ENCODE data around the gene ADAMTS19. TPM values are rescaled to one million over a fixed set of nuclear protein-coding genes. Genes with fewer than 3 reads are reported as not detected.
A peak's percentile ranks its signal among the peaks of the same experiment; 100 is the strongest.

The ADAMTS19 gene
- total RNA-seq, 1 donor from 2014 or later: not detected

DNA sequence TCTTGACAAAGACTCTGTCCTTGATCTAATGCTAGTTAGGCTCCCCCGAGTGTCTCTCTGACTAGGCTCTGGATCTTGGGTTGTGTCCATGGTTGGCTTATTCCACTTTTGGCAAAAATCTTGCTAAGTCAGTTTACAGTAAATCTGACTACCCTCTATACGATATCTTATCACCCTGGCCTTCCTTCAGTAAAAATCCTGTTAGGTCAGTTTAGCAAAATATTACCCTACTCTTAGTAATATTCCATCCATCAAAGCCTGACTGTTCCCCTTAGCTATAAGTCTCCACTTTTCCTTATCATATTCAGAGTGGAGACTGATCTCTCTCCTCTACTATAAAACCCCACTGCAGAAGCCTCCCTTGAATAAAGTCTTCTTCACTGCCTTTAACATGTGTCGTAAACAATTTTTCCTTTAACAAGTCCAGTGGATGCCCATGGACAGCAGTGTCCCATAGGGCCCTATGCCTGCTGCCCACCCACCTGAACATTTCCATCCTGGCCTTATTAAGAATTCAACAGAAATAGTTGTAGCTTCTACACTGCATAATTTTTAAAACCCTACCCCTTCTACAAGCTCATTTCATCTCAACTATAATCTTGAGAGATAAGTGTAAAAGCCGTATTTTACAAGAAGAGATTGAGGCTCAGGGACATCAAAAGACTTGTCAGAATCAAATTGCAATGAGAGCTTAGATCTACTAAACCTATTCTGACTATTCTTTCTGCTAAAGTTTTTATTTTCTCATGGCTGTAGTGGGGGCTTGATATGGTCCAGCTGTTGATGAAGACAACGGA, 310.1 kb downstream of the ADAMTS19 start:
- DNase-seq: no peak

DNA sequence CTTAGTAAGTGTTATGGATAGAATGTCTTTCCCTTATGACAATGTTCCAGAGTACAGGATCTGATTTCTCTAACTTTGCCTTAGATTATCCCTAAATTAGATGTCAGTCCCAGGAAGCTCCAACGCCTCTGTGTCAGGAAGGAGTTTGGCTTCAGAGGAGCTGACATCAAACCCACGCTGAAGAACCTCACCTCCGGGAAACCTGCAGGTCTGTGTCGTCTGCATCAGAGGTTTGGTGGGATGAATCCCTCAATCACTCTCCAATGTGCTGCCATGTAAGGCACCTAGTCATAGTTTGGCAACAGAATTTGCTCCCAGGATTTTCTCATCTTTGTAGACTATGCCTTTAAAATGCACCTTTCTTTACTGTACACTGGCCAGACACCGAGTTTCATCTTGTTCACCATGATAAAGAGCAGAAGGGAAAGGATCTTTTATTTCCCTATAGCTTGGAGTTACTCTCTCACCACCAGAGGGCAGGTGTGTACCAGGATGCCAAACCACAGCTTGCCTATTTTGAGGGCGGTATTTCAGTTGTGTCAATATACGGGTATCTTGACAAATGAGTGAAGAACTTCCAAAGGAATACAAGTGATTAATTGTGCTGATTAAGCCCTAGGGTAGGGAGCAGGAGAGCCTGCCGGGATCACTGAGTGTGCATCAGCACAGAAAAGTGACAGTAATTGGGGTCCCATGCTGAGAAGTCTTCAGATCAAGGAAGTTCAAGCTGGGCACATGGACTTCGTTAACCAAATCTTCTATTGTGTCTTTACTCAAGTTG, 311.1 kb downstream of the ADAMTS19 start:
- peak; percentile 71 for DNase-seq

DNA sequence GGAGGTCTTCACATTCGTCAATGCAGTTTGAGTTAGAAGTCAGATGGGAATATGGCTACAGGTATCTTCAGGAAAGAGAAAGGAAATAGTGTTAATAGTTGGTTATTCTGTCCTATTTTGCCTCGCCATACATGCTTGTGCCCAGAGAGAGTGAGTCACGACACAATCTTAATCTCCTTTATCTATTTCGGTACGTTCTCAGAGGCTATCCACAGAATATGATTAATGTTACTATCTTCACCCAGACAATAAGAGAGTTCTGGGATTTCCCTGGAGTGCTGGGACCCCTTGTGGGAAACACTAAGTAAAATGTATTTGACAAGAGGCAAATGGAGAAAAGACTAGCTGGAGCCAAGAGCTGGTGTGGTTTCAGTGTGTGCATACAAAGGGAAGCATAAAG, 313.3 kb downstream of the ADAMTS19 start:
- DNase-seq: no peak

DNA sequence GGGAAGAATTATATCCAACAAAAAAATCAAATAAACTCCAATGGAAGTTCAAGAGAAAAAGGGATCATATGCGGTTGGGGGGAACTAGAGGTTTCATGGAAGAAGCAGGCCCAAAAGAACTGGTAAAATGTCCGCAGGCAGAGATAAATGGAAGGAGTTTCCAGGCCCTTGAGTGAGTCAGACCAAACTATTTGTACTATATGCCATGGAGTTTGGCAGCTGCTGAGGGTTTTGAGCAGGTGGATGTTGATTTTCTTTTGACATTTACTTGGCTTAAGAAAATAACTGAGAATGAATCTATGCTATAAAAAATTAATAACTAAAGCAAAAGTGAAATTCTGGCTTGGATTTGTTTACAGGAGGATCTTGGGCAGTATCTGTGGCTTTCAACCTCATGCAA, 321.5 kb downstream of the ADAMTS19 start:
- DNase-seq: no peak

Data from dermis blood vessel endothelial cell (primary cell).